Mesothelial cell of epicardium (in vitro differentiated cells): ENCODE data around the gene TMEM38B. TPM values are rescaled to one million over a fixed set of nuclear protein-coding genes. Genes with fewer than 3 reads are reported as not detected.

Source experiments
- DNase-seq, 2 experiments: peaks; one replicate each; pipeline ENCODE4 v3.0.0; 2021; ENCODE audit warnings: low spot score in 2 of 2; ENCODE audit not compliant: unreplicated experiment in 2 of 2
- H3K27ac Mint-ChIP-seq: 2 replicates; pipeline ENCODE4 v1.8.0; 2021; ENCODE audit warnings: mixed read lengths
- H3K27me3 Mint-ChIP-seq: 2 replicates; pipeline ENCODE4 v1.8.0; 2021; ENCODE audit warnings: low read depth, mixed read lengths
- H3K36me3 Mint-ChIP-seq: 2 replicates; pipeline ENCODE4 v1.8.0; 2021; ENCODE audit warnings: mixed read lengths
- H3K4me1 Mint-ChIP-seq: 2 replicates; pipeline ENCODE4 v1.8.0; 2021; ENCODE audit warnings: mixed read lengths
- H3K4me3 Mint-ChIP-seq: 2 replicates; pipeline ENCODE4 v1.8.0; 2021; ENCODE audit warnings: mild to moderate bottlenecking, moderate library complexity, mixed read lengths
- H3K9me3 Mint-ChIP-seq: 2 replicates; pipeline ENCODE4 v1.8.0; 2021; ENCODE audit warnings: mixed read lengths
- total RNA-seq: library from RNA; stranded (reverse); gene quantifications from 3 replicates; pipeline ENCODE4 v1.2.1, GENCODE V29; 2021
- TF ChIP-seq, protein P1 (sequence below): fragments of 200-600 bp; sonication (generic); IDR thresholded peaks from one replicate; pipeline ENCODE4 v1.5.0; 2021; ENCODE audit warnings: antibody characterized with exemption; ENCODE audit not compliant: unreplicated experiment

The TMEM38B gene, protein sequence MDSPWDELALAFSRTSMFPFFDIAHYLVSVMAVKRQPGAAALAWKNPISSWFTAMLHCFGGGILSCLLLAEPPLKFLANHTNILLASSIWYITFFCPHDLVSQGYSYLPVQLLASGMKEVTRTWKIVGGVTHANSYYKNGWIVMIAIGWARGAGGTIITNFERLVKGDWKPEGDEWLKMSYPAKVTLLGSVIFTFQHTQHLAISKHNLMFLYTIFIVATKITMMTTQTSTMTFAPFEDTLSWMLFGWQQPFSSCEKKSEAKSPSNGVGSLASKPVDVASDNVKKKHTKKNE
- total RNA-seq, result 12.3 to 14.8 TPM (median 14.1 TPM) in 3 replicates

DNA sequence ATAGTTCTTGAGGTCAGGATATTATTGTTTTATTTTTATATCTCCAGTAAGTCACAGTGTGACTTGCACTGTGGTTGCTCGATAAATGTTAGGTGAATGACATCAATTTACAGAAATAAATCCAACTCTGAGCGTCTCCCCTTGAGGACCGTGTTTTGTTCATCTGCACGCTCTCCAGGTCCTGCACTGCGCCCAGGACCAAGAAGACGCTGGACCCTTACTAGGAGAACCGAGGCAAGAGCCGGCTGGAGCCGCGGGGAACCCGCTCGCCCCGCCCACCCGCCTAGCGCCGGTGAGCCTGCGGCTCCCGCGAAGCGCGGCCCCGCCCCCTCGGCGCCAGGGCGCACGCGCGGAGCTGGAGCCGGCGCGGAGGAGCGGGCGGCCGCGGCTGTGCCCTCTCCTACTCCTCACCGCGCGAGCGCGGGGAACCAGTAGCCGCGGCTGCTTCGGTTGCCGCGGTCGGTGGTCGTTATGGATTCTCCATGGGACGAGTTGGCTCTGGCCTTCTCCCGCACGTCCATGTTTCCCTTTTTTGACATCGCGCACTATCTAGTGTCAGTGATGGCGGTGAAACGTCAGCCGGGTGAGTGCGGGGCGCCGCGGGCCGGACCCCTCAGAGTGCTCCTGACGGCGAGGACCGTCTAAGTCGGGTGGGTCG, at the start of gene TMEM38B:
TMEM38B (plus strand) TSS at position 352 of the 658 bp plus-strand sequence; CDS start at position 472, 120 bp downstream.
- peaks cover 20% of the 10 kb centered on the region for H3K4me1 Mint-ChIP-seq

DNA sequence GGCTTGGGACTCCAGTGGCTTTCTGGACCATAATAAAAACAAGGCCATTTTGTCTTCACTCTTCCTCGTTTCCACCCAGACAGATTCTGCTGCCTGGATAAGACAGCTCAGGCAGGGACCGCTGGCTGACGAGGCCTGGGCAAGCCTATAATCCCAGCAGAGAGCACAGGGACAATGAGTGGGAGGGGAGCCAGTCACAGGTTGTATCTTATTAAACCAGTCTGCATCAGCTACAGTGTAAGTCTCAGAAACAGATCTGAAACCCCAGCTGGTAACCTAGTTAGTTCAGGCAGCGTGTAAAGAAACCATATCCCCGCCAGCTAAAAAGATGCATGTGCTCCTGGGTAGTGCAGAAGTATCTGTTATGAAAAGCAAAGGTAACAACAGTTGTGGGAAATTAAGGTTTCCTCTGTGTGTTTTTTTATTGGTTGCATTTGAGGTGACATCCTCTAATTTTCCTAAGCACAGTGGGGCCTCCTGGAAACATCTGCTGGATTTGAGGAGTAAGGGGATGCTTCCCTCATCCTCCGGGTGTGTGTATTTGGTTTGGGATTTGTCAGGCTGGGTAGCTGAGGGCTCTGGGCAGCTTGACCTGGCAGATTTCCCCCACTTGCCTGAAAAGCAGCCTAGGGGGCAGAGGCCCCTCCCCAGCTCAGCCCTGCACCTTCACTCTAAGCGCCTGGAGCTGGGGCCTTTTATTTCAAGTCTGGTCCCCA, 47.3 kb upstream of the TMEM38B start:
- TF ChIP-seq, protein P1, sequence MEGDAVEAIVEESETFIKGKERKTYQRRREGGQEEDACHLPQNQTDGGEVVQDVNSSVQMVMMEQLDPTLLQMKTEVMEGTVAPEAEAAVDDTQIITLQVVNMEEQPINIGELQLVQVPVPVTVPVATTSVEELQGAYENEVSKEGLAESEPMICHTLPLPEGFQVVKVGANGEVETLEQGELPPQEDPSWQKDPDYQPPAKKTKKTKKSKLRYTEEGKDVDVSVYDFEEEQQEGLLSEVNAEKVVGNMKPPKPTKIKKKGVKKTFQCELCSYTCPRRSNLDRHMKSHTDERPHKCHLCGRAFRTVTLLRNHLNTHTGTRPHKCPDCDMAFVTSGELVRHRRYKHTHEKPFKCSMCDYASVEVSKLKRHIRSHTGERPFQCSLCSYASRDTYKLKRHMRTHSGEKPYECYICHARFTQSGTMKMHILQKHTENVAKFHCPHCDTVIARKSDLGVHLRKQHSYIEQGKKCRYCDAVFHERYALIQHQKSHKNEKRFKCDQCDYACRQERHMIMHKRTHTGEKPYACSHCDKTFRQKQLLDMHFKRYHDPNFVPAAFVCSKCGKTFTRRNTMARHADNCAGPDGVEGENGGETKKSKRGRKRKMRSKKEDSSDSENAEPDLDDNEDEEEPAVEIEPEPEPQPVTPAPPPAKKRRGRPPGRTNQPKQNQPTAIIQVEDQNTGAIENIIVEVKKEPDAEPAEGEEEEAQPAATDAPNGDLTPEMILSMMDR, result no peak
- DNase-seq, result no peak
- Mint-ChIP-seq H3K27me3 (peaks cover 4% of the 10 kb centered on the region), H3K4me1 (no peaks in the 10 kb centered on the region), H3K9me3 (peaks cover 5% of the 10 kb centered on the region), H3K4me3 (no peak overlapping the region), H3K27ac (no peak overlapping the region), H3K36me3 (peaks cover 4% of the 10 kb centered on the region)

More for the DNA sequence above, at the start of gene TMEM38B:
- H3K27ac Mint-ChIP-seq, result peak within 1 kb of the TSS; percentile 75
- H3K4me3 Mint-ChIP-seq, result peak within 1 kb of the TSS; percentile 79
- no peaks in the 10 kb centered on the region for H3K9me3 Mint-ChIP-seq
- peak; percentile 78 to 86 for DNase-seq
- H3K27me3 Mint-ChIP-seq, result peaks cover 42% of the 10 kb centered on the region
- no peaks in the 10 kb centered on the region for H3K36me3 Mint-ChIP-seq
- TF ChIP-seq, protein P1, result no peak

DNA sequence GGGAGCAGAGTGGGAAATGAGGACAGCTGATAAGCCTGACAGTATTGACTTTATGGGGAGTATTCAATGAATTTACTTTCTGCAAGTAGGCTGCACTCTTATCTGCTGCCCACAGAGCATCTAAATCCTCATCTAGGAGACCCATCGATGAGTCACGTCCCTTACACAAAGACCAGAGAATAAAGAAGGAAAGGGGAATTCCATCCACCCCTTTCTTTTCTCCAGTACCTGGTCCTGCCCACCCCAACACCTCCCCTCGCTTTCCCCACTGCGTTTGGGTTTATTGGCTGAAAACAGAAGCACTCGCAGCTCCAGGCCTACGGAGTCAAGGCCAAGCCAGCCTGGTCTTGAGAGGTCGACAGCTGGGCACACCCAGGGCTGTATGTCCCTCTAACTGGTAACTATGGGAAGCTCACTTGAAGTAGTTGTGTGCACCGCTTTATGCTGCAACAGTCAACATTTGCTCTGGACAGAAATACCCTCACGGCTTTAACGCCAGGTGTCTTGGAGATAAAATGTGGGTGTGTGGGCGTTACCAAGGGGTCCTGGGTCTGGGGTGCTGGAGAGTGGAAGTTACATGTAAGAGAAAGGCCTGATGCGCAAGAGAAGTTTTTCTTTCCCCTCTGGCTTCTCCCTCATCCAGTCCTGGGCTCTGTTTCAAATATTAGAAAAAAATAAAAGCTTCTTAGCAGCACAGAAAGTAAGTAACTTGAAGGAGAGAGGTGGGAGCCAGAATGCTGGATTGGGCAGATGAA, 46.6 kb upstream of the TMEM38B start:
- no peak overlapping the region for H3K27ac Mint-ChIP-seq

DNA sequence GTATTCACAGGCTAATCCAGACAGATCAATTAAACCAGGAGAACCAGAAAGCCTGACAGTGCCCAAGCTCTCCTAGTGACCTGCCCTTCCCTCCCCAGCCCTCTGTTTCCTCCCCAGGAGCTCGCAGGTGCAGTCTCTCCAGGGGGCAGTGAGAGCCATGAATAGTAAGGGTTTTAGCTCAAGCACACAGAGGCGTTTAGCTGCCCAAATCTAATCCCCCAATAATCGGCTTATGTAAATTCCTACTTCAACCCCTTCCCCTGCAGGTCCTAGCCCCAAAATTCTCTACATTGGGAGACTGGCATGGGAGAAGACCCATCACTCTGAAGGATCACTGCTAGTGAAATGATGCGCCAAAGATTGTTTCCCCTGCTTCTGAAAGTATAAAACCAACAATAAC, 42.5 kb upstream of the TMEM38B start:
- H3K27me3 Mint-ChIP-seq, result peaks cover 30% of the 10 kb centered on the region
- no peak overlapping the region for H3K4me3 Mint-ChIP-seq
- H3K27ac Mint-ChIP-seq, result no peak overlapping the region
- no peak for DNase-seq
- TF ChIP-seq, protein P1, result no peak
- H3K9me3 Mint-ChIP-seq, result no peaks in the 10 kb centered on the region
- no peaks in the 10 kb centered on the region for H3K36me3 Mint-ChIP-seq
- peaks cover 5% of the 10 kb centered on the region for H3K4me1 Mint-ChIP-seq

More for the DNA sequence above, 46.6 kb upstream of the TMEM38B start:
- peaks cover 5% of the 10 kb centered on the region for H3K27me3 Mint-ChIP-seq
- no peak overlapping the region for H3K4me3 Mint-ChIP-seq
- TF ChIP-seq, protein P1, result no peak
- H3K4me1 Mint-ChIP-seq, result no peaks in the 10 kb centered on the region
- DNase-seq, result no peak
- H3K9me3 Mint-ChIP-seq, result peaks cover 2% of the 10 kb centered on the region
- H3K36me3 Mint-ChIP-seq, result peaks cover 3% of the 10 kb centered on the region
